A673 (cell line): Measurements from ENCODE around the gene MGAT5.

Source experiments
- EZH2 ChIP-seq: fragments of 200-600 bp; sonication (generic); IDR thresholded peaks from 2 replicates; pipeline ENCODE4 v1.6.1; 2017; ENCODE audit warnings: borderline replicate concordance, low read depth, mild to moderate bottlenecking, mixed read lengths, antibody characterized with exemption, low read length; ENCODE audit not compliant: poor library complexity, severe bottlenecking
- TF ChIP-seq, protein P1 (sequence below): fragments of 300-800, 200-600 bp; sonication (generic); conservative IDR thresholded peaks from 2 replicates; pipeline ENCODE4 v1.5.1; 2017; ENCODE audit warnings: low read depth, mild to moderate bottlenecking, antibody characterized with exemption, low read length, moderate library complexity, mixed read lengths

- TF ChIP-seq, protein P1, sequence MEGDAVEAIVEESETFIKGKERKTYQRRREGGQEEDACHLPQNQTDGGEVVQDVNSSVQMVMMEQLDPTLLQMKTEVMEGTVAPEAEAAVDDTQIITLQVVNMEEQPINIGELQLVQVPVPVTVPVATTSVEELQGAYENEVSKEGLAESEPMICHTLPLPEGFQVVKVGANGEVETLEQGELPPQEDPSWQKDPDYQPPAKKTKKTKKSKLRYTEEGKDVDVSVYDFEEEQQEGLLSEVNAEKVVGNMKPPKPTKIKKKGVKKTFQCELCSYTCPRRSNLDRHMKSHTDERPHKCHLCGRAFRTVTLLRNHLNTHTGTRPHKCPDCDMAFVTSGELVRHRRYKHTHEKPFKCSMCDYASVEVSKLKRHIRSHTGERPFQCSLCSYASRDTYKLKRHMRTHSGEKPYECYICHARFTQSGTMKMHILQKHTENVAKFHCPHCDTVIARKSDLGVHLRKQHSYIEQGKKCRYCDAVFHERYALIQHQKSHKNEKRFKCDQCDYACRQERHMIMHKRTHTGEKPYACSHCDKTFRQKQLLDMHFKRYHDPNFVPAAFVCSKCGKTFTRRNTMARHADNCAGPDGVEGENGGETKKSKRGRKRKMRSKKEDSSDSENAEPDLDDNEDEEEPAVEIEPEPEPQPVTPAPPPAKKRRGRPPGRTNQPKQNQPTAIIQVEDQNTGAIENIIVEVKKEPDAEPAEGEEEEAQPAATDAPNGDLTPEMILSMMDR, result no peak
- TF ChIP-seq EZH2, result no peak
Measured at GRCh38 chr2:134268265-134268664, 14.4 kb downstream of the MGAT5 start.
